ENCODE measurements around the gene CTPS2. TPM values are rescaled to one million over a fixed set of nuclear protein-coding genes. Genes with fewer than 3 reads are reported as not detected.

The CTPS2 gene
- total and polyA plus RNA-seq, 2 experiments from 2014 or later, result 10.4 to 35.5 TPM

DNA sequence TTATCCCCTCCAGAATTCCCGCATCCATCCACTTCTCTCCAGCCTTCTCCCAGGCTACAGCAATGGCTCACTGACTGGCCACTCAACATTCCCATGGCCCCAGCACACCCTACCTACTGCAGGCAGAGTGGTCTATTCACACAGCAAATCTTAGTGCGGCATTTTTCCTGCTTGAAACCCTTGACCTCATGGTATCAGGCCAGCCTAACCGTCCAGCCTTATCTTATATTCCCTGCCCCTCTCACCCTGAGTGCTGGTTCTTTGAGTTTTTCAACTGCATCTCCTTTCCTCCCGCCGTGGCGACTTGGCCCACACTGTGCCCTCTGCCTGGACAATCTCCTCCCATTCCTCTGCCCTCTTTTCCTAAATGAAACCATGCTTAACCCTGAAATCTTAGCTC, 72.5 kb downstream of the CTPS2 start:
- Mint-ChIP-seq H3K4me3 (no peak overlapping the region), H3K36me3 (ENCODE audit: low read depth) (peaks cover 51% of the 10 kb centered on the region), H3K27ac (no peak overlapping the region), H3K27me3 (ENCODE audit: insufficient read depth, low read depth, poor library complexity) (peaks cover 1% of the 10 kb centered on the region), H3K4me1 (peaks cover 20% of the 10 kb centered on the region), H3K9me3 (no peaks in the 10 kb centered on the region)
- no peak for TF ChIP-seq ZNF462 (CRISPR knock-in tag; IDR thresholded peaks at IDR 0.05)
- no peak for TF ChIP-seq ZNF331 (CRISPR knock-in tag; IDR thresholded peaks at IDR 0.05; ENCODE audit: low read depth)
- no peak for TF ChIP-seq ETS1 (IDR thresholded peaks at IDR 0.05)
- no peak for TF ChIP-seq CTCF (conservative IDR thresholded peaks at IDR 0.05; ENCODE audit: low read depth in 2 of 2)
- no peak for TF ChIP-seq CREB1 (CRISPR knock-in tag; IDR thresholded peaks at IDR 0.05; ENCODE audit: low read depth)
- TF ChIP-seq REST (IDR thresholded peaks at IDR 0.05; ENCODE audit: unreplicated experiment), result no peak
- no peak for TF ChIP-seq NANOG (IDR thresholded peaks at IDR 0.05; ENCODE audit: borderline replicate concordance)
- no peak for TF ChIP-seq EZH2 (IDR thresholded peaks at IDR 0.05; ENCODE audit: low read depth, unreplicated experiment)
- TF ChIP-seq EZH2phosphoT487 (IDR thresholded peaks at IDR 0.05; ENCODE audit: unreplicated experiment), result no peak
- TF ChIP-seq POLR2AphosphoS5 (IDR thresholded peaks at IDR 0.05; ENCODE audit: low read depth), result no peak
- no peak for TF ChIP-seq ZNF114 (CRISPR knock-in tag; IDR thresholded peaks at IDR 0.05)
- TF ChIP-seq JUNB (IDR thresholded peaks at IDR 0.05; ENCODE audit: unreplicated experiment), result no peak
- no peak for TF ChIP-seq STAT1 (IDR thresholded peaks at IDR 0.05; ENCODE audit: unreplicated experiment)
- Histone ChIP-seq H3F3A (replicated peaks; ENCODE audit: low read depth) (no peaks in the 10 kb centered on the region), H4K20me1 (replicated peaks; ENCODE audit: insufficient read depth) (no peaks in the 10 kb centered on the region), H3K4me1 (ENCODE audit: insufficient read depth) (peaks cover 14% of the 10 kb centered on the region), H3K9me2 (ENCODE audit: insufficient read depth) (no peaks in the 10 kb centered on the region), H3K27me3 (ENCODE audit: insufficient read depth) (no peaks in the 10 kb centered on the region), H3K27ac (ENCODE audit: low read depth) (no peak overlapping the region), H3K4me2 (no peak overlapping the region), H3K79me2 (replicated peaks; ENCODE audit: insufficient read depth) (no peaks in the 10 kb centered on the region), H3K4me3 (no peak overlapping the region), H2AFZ (no peak overlapping the region), H3K36me3 (ENCODE audit: insufficient read depth) (no peaks in the 10 kb centered on the region)
- ATAC-seq, result no peak
- no peak for DNase-seq (ENCODE audit: low spot score)
